BLaER1 (cell line): Measurements from ENCODE around the gene C1QL2.

Experiments
- H3K27ac ChIP-seq: shearing (Covaris generic); formaldehyde crosslinking; 2 replicates; pipeline ENCODE4 v1.8.1; 2022
- H3K27me3 ChIP-seq: shearing (Covaris generic); formaldehyde crosslinking; 2 replicates; pipeline ENCODE4 v1.8.1; 2022
- H3K36me3 ChIP-seq: shearing (Covaris generic); formaldehyde crosslinking; 2 replicates; pipeline ENCODE4 v1.8.1; 2022
- H3K4me1 ChIP-seq: shearing (Covaris generic); formaldehyde crosslinking; 2 replicates; pipeline ENCODE4 v1.8.1; 2022
- H3K4me2 ChIP-seq: shearing (Covaris generic); formaldehyde crosslinking; 2 replicates; pipeline ENCODE4 v1.8.1; 2022
- H3K4me3 ChIP-seq: shearing (Covaris generic); formaldehyde crosslinking; 2 replicates; pipeline ENCODE4 v1.8.1; 2022
- H3K9ac ChIP-seq: shearing (Covaris generic); formaldehyde crosslinking; 2 replicates; pipeline ENCODE4 v1.8.1; 2022
- H3K9me3 ChIP-seq: shearing (Covaris generic); formaldehyde crosslinking; 2 replicates; pipeline ENCODE4 v1.8.1; 2022
- H4K20me1 ChIP-seq: shearing (Covaris generic); formaldehyde crosslinking; 2 replicates; pipeline ENCODE4 v1.8.1; 2022
- Cebpa-rat ChIP-seq: shearing (Covaris generic); IDR thresholded peaks from 2 replicates; pipeline ENCODE4 v1.8.1; 2022

Gene C1QL2

GRCh38 chr2:119144806-119145205 lies 13.7 kb downstream of the C1QL2 start:
- no peaks in the 10 kb centered on the region for H3K27me3 ChIP-seq
- no peaks in the 10 kb centered on the region for H3K36me3 ChIP-seq
- H3K27ac ChIP-seq: no peak overlapping the region
- no peak overlapping the region for H3K9ac ChIP-seq
- H3K4me1 ChIP-seq: no peaks in the 10 kb centered on the region
- TF ChIP-seq Cebpa-rat: no peak
- no peak overlapping the region for H3K4me2 ChIP-seq
- no peaks in the 10 kb centered on the region for H4K20me1 ChIP-seq
- no peak overlapping the region for H3K4me3 ChIP-seq
- H3K9me3 ChIP-seq: no peaks in the 10 kb centered on the region

- no peak for TF ChIP-seq Cebpa-rat
- H3K36me3 ChIP-seq: no peaks in the 10 kb centered on the region
- H3K9ac ChIP-seq: no peak overlapping the region
- no peak overlapping the region for H3K27ac ChIP-seq
- no peaks in the 10 kb centered on the region for H4K20me1 ChIP-seq
- no peaks in the 10 kb centered on the region for H3K9me3 ChIP-seq
- H3K4me3 ChIP-seq: no peak overlapping the region
- no peaks in the 10 kb centered on the region for H3K4me1 ChIP-seq
- no peaks in the 10 kb centered on the region for H3K27me3 ChIP-seq
- H3K4me2 ChIP-seq: no peak overlapping the region
Measured at GRCh38 chr2:119142824-119143223, 15.7 kb downstream of the C1QL2 start.

- no peak overlapping the region for H3K4me3 ChIP-seq
- no peaks in the 10 kb centered on the region for H3K9me3 ChIP-seq
- H3K27me3 ChIP-seq: no peaks in the 10 kb centered on the region
- no peaks in the 10 kb centered on the region for H4K20me1 ChIP-seq
- H3K36me3 ChIP-seq: no peaks in the 10 kb centered on the region
- no peak for TF ChIP-seq Cebpa-rat
- H3K4me1 ChIP-seq: no peaks in the 10 kb centered on the region
- no peak overlapping the region for H3K4me2 ChIP-seq
- H3K27ac ChIP-seq: no peak overlapping the region
- no peak overlapping the region for H3K9ac ChIP-seq
Measured at GRCh38 chr2:119137502-119137901, 21.0 kb downstream of the C1QL2 start.

- Histone ChIP-seq H3K27me3 (no peaks in the 10 kb centered on the region), H3K9me3 (no peaks in the 10 kb centered on the region), H3K4me1 (no peaks in the 10 kb centered on the region), H4K20me1 (no peaks in the 10 kb centered on the region), H3K4me3 (no peak overlapping the region), H3K27ac (no peak overlapping the region), H3K9ac (no peak overlapping the region), H3K4me2 (no peak overlapping the region), H3K36me3 (no peaks in the 10 kb centered on the region)
- no peak for TF ChIP-seq Cebpa-rat
Measured at GRCh38 chr2:119136872-119137271, 21.7 kb downstream of the C1QL2 start.

GRCh38 chr2:119136093-119136492 lies 22.5 kb downstream of the C1QL2 start:
- H3K9ac ChIP-seq: no peak overlapping the region
- no peak overlapping the region for H3K4me3 ChIP-seq
- TF ChIP-seq Cebpa-rat: no peak
- no peaks in the 10 kb centered on the region for H3K36me3 ChIP-seq
- H3K27ac ChIP-seq: no peak overlapping the region
- no peak overlapping the region for H3K4me2 ChIP-seq
- no peaks in the 10 kb centered on the region for H3K4me1 ChIP-seq
- no peaks in the 10 kb centered on the region for H3K9me3 ChIP-seq
- H4K20me1 ChIP-seq: no peaks in the 10 kb centered on the region
- no peaks in the 10 kb centered on the region for H3K27me3 ChIP-seq

GRCh38 chr2:119134775-119135174 lies 23.8 kb downstream of the C1QL2 start:
- H3K4me1 ChIP-seq: no peaks in the 10 kb centered on the region
- no peak overlapping the region for H3K4me3 ChIP-seq
- H3K9me3 ChIP-seq: no peaks in the 10 kb centered on the region
- H3K27ac ChIP-seq: no peak overlapping the region
- no peak for TF ChIP-seq Cebpa-rat
- H3K27me3 ChIP-seq: no peaks in the 10 kb centered on the region
- H3K4me2 ChIP-seq: no peak overlapping the region
- H3K9ac ChIP-seq: no peak overlapping the region
- no peaks in the 10 kb centered on the region for H4K20me1 ChIP-seq
- H3K36me3 ChIP-seq: no peaks in the 10 kb centered on the region

GRCh38 chr2:119126650-119127049 lies 31.9 kb downstream of the C1QL2 start:
- Histone ChIP-seq H3K9me3 (no peaks in the 10 kb centered on the region), H4K20me1 (no peaks in the 10 kb centered on the region), H3K27me3 (no peaks in the 10 kb centered on the region), H3K4me3 (no peak overlapping the region), H3K27ac (no peak overlapping the region), H3K9ac (no peak overlapping the region), H3K4me1 (no peaks in the 10 kb centered on the region), H3K4me2 (no peak overlapping the region), H3K36me3 (no peaks in the 10 kb centered on the region)
- TF ChIP-seq Cebpa-rat: no peak

GRCh38 chr2:119123389-119123788 lies 35.2 kb downstream of the C1QL2 start:
- H3K27ac ChIP-seq: no peak overlapping the region
- H3K9ac ChIP-seq: no peak overlapping the region
- H3K4me2 ChIP-seq: no peak overlapping the region
- TF ChIP-seq Cebpa-rat: no peak
- H3K9me3 ChIP-seq: no peaks in the 10 kb centered on the region
- no peaks in the 10 kb centered on the region for H3K36me3 ChIP-seq
- no peak overlapping the region for H3K4me3 ChIP-seq
- no peaks in the 10 kb centered on the region for H4K20me1 ChIP-seq
- no peaks in the 10 kb centered on the region for H3K27me3 ChIP-seq
- H3K4me1 ChIP-seq: no peaks in the 10 kb centered on the region

- H3K36me3 ChIP-seq: no peaks in the 10 kb centered on the region
- H3K27me3 ChIP-seq: no peaks in the 10 kb centered on the region
- H3K9ac ChIP-seq: no peak overlapping the region
- H3K4me3 ChIP-seq: no peak overlapping the region
- no peaks in the 10 kb centered on the region for H4K20me1 ChIP-seq
- no peaks in the 10 kb centered on the region for H3K4me1 ChIP-seq
- no peak overlapping the region for H3K4me2 ChIP-seq
- TF ChIP-seq Cebpa-rat: peak; percentile 99
- no peak overlapping the region for H3K27ac ChIP-seq
- no peaks in the 10 kb centered on the region for H3K9me3 ChIP-seq
Measured at GRCh38 chr2:119122663-119123062, 35.9 kb downstream of the C1QL2 start.

GRCh38 chr2:119119999-119120756 lies 38.4 kb downstream of the C1QL2 start:
- TF ChIP-seq Cebpa-rat: no peak
- Histone ChIP-seq H3K9ac (no peak overlapping the region), H4K20me1 (no peaks in the 10 kb centered on the region), H3K9me3 (no peaks in the 10 kb centered on the region), H3K4me2 (no peak overlapping the region), H3K4me1 (no peaks in the 10 kb centered on the region), H3K27me3 (no peaks in the 10 kb centered on the region), H3K27ac (no peak overlapping the region), H3K36me3 (no peaks in the 10 kb centered on the region), H3K4me3 (no peak overlapping the region)
